MG63 (cell line): Measurements from ENCODE around the gene CNMD. TPM values are rescaled to one million over a fixed set of nuclear protein-coding genes. Genes with fewer than 3 reads are reported as not detected.
"Not testable (repeated sequence)": the region's sequence is repeated elsewhere in the genome, so short reads cannot be mapped to it uniquely, and the experiment has no call there.

Experiments
- DNase-seq: peaks from one replicate; pipeline ENCODE4 v3.0.0-alpha.2; 2020
- H3K27me3 ChIP-seq: fragments of 250-450 bp; sonication (Bioruptor Pico); 2 replicates; pipeline ENCODE4 v1.5.1; 2020; ENCODE audit warnings: mild to moderate bottlenecking, moderate library complexity
- H3K36me3 ChIP-seq: fragments of 250-450 bp; sonication (Bioruptor Pico); 2 replicates; pipeline ENCODE4 v1.5.1; 2020; ENCODE audit warnings: mild to moderate bottlenecking, moderate library complexity
- H3K4me3 ChIP-seq: fragments of 250-450 bp; sonication (Bioruptor Pico); 2 replicates; pipeline ENCODE4 v1.5.1; 2020; ENCODE audit warnings: mild to moderate bottlenecking, moderate library complexity
- H3K9me3 ChIP-seq: fragments of 250-450 bp; sonication (Bioruptor Pico); 2 replicates; pipeline ENCODE4 v1.5.1; 2020; ENCODE audit warnings: mild to moderate bottlenecking, moderate library complexity
- total RNA-seq: library from RNA; depleted of rRNA; stranded (reverse); fragments of >200 nt; shearing (Covaris generic); gene quantifications from 2 replicates; pipeline ENCODE4 v1.2.3, GENCODE V29; 2014; ENCODE audit warnings: low replicate concordance

Gene CNMD
- total RNA-seq, 1 experiment from 2014 or later: not detected

- Histone ChIP-seq H3K4me3 (no peak overlapping the region), H3K27me3 (0 out of 2 replicates have a peak, but pooled peaks cover 2% of the 10 kb centered on the region), H3K36me3 (no peaks in the 10 kb centered on the region), H3K9me3 (no peaks in the 10 kb centered on the region)
- DNase-seq: no peak
These were observed 18.5 kb upstream of the CNMD start for GRCh38 chr13:52758114-52758513.

GRCh38 chr13:52751196-52751595 is 11.6 kb upstream of the CNMD start:
- Histone ChIP-seq H3K27me3 (0 out of 2 replicates have a peak, but pooled peaks cover 4% of the 10 kb centered on the region), H3K4me3 (no peak overlapping the region), H3K9me3 (no peaks in the 10 kb centered on the region), H3K36me3 (no peaks in the 10 kb centered on the region)
- no peak for DNase-seq

GRCh38 chr13:52750713-52751112 is 11.1 kb upstream of the CNMD start:
- Histone ChIP-seq H3K4me3 (no peak overlapping the region), H3K27me3 (0 out of 2 replicates have a peak, but pooled peaks cover 4% of the 10 kb centered on the region), H3K36me3 (no peaks in the 10 kb centered on the region), H3K9me3 (no peaks in the 10 kb centered on the region)
- DNase-seq: no peak

- H3K36me3 ChIP-seq: no peaks in the 10 kb centered on the region
- 0 out of 2 replicates have a peak, but pooled peaks cover 4% of the 10 kb centered on the region for H3K27me3 ChIP-seq
- DNase-seq: no peak
- H3K9me3 ChIP-seq: no peaks in the 10 kb centered on the region
- H3K4me3 ChIP-seq: no peak overlapping the region
These were observed 9.8 kb upstream of the CNMD start for GRCh38 chr13:52749419-52749818.

- H3K9me3 ChIP-seq: no peaks in the 10 kb centered on the region
- no peak for DNase-seq
- H3K4me3 ChIP-seq: no peak overlapping the region
These were observed 6.5 kb upstream of the CNMD start for GRCh38 chr13:52746141-52746540.

GRCh38 chr13:52744842-52745375 is 5.3 kb upstream of the CNMD start:
- Histone ChIP-seq H3K9me3 (no peaks in the 10 kb centered on the region), H3K27me3 (peaks cover 6% of the 10 kb centered on the region; the same call in 1 of the 2 replicates), H3K4me3 (no peak overlapping the region), H3K36me3 (no peaks in the 10 kb centered on the region)
- no peak for DNase-seq

More at GRCh38 chr13:52746141-52746540, 6.5 kb upstream of the CNMD start:
- H3K27me3 ChIP-seq: 0 out of 2 replicates have a peak, but pooled peaks cover 2% of the 10 kb centered on the region
- no peaks in the 10 kb centered on the region for H3K36me3 ChIP-seq

- Histone ChIP-seq H3K4me3 (no peak overlapping the region), H3K27me3 (peaks cover 15% of the 10 kb centered on the region), H3K9me3 (no peaks in the 10 kb centered on the region), H3K36me3 (no peaks in the 10 kb centered on the region)
- no peak for DNase-seq
These were observed 4.4 kb upstream of the CNMD start for GRCh38 chr13:52743988-52744387.

- no peaks in the 10 kb centered on the region for H3K36me3 ChIP-seq
- no peak for DNase-seq
- H3K4me3 ChIP-seq: no peak overlapping the region
- no peaks in the 10 kb centered on the region for H3K9me3 ChIP-seq
- peaks cover 17% of the 10 kb centered on the region for H3K27me3 ChIP-seq
These were observed 3.9 kb upstream of the CNMD start for GRCh38 chr13:52743569-52743968.

GRCh38 chr13:52738719-52739467 is 727 bp downstream of the CNMD start:
- Histone ChIP-seq H3K27me3 (peaks cover 28% of the 10 kb centered on the region), H3K36me3 (no peaks in the 10 kb centered on the region), H3K9me3 (no peaks in the 10 kb centered on the region), H3K4me3 (no peak overlapping the region)
- no peak for DNase-seq

GRCh38 chr13:52737965-52738364 is 1.7 kb downstream of the CNMD start:
- H3K4me3 ChIP-seq: no peak overlapping the region
- no peaks in the 10 kb centered on the region for H3K9me3 ChIP-seq
- DNase-seq: no peak
- H3K36me3 ChIP-seq: no peaks in the 10 kb centered on the region
- peaks cover 28% of the 10 kb centered on the region for H3K27me3 ChIP-seq

- H3K36me3 ChIP-seq: no peaks in the 10 kb centered on the region
- H3K27me3 ChIP-seq: peaks cover 28% of the 10 kb centered on the region
- no peak overlapping the region for H3K4me3 ChIP-seq
- H3K9me3 ChIP-seq: no peaks in the 10 kb centered on the region
- no peak for DNase-seq
These were observed 2.2 kb downstream of the CNMD start for GRCh38 chr13:52737451-52737850.

GRCh38 chr13:52736891-52737290 is 2.7 kb downstream of the CNMD start:
- Histone ChIP-seq H3K27me3 (peaks cover 28% of the 10 kb centered on the region), H3K4me3 (no peak overlapping the region), H3K9me3 (no peaks in the 10 kb centered on the region), H3K36me3 (no peaks in the 10 kb centered on the region)
- DNase-seq: no peak

- H3K9me3 ChIP-seq: no peaks in the 10 kb centered on the region
- no peak for DNase-seq
- peaks cover 15% of the 10 kb centered on the region for H3K27me3 ChIP-seq
- no peaks in the 10 kb centered on the region for H3K36me3 ChIP-seq
- no peak overlapping the region for H3K4me3 ChIP-seq
These were observed 5.5 kb downstream of the CNMD start for GRCh38 chr13:52734075-52734623.

GRCh38 chr13:52726258-52726657 is 13.4 kb downstream of the CNMD start:
- Histone ChIP-seq H3K9me3 (no peaks in the 10 kb centered on the region), H3K36me3 (no peaks in the 10 kb centered on the region), H3K27me3 (no peaks in the 10 kb centered on the region), H3K4me3 (no peak overlapping the region)
- DNase-seq: no peak

GRCh38 chr13:52725302-52725701 is 14.3 kb downstream of the CNMD start:
- Histone ChIP-seq H3K4me3 (no peak overlapping the region), H3K27me3 (no peaks in the 10 kb centered on the region), H3K9me3 (no peaks in the 10 kb centered on the region), H3K36me3 (no peaks in the 10 kb centered on the region)
- DNase-seq: no peak

- H3K9me3 ChIP-seq: no peaks in the 10 kb centered on the region
- peaks cover 3% of the 10 kb centered on the region; the same call in 1 of the 2 replicates for H3K27me3 ChIP-seq
- no peak for DNase-seq
- no peak overlapping the region for H3K4me3 ChIP-seq
- H3K36me3 ChIP-seq: no peaks in the 10 kb centered on the region
These were observed 16.4 kb downstream of the CNMD start for GRCh38 chr13:52723181-52723580.

GRCh38 chr13:52721356-52721755 is 18.3 kb downstream of the CNMD start:
- H3K36me3 ChIP-seq, H3K4me3 ChIP-seq: not testable (repeated sequence)

GRCh38 chr13:52720904-52721303 is 18.7 kb downstream of the CNMD start:
- not testable (repeated sequence) for H3K36me3 ChIP-seq, DNase-seq, H3K4me3 ChIP-seq, H3K9me3 ChIP-seq, H3K27me3 ChIP-seq

More at GRCh38 chr13:52721356-52721755, 18.3 kb downstream of the CNMD start:
- H3K9me3 ChIP-seq, H3K27me3 ChIP-seq, DNase-seq: not testable (repeated sequence)
